Measurements from ENCODE around the gene NAA10. TPM values are rescaled to one million over a fixed set of nuclear protein-coding genes. Genes with fewer than 3 reads are reported as not detected.

NAA10 gene
- total RNA-seq, 1 experiment from 2014 or later, result 91.3 TPM

GRCh38 chrX:153948847-153949805 is 14.3 kb upstream of the NAA10 start:
- ChIA-PET CTCF (interaction anchor here (0.8 kb wide), 1 partner anchor 18 kb away, joined by 3 read pairs; no protein-coding TSS in a partner anchor), POLR2A (no interaction called here)
- no peaks in the 10 kb centered on the region for H3K4me1 Mint-ChIP-seq (ENCODE audit: low read depth, unreplicated experiment)
- Histone ChIP-seq H3K36me3 (ENCODE audit: control insufficient read depth, insufficient read depth, low read length) (no peaks in the 10 kb centered on the region; the same call in 1 of the 2 replicates), H3K9me3 (no peaks in the 10 kb centered on the region), H3K4me3 (ENCODE audit: low read depth, low read length) (no peak overlapping the region), H3K27me3 (replicated peaks; ENCODE audit: control insufficient read depth, insufficient read depth, low read length) (no peaks in the 10 kb centered on the region), H3K4me1 (no peaks in the 10 kb centered on the region)
- no peak overlapping the region for H3K27ac Mint-ChIP-seq (ENCODE audit: unreplicated experiment)
- BruUV-seq (replicated peaks), result no TSS peak
- no peak overlapping the region for H3K4me3 Mint-ChIP-seq (ENCODE audit: unreplicated experiment)
- peaks cover 71% of the 10 kb centered on the region for H3K36me3 Mint-ChIP-seq (ENCODE audit: insufficient read depth, unreplicated experiment)
- intact Hi-C loops (cut with micrococcal nuclease; ENCODE audit: unreplicated experiment), result no loop called here
- TF ChIP-seq, protein P1, sequence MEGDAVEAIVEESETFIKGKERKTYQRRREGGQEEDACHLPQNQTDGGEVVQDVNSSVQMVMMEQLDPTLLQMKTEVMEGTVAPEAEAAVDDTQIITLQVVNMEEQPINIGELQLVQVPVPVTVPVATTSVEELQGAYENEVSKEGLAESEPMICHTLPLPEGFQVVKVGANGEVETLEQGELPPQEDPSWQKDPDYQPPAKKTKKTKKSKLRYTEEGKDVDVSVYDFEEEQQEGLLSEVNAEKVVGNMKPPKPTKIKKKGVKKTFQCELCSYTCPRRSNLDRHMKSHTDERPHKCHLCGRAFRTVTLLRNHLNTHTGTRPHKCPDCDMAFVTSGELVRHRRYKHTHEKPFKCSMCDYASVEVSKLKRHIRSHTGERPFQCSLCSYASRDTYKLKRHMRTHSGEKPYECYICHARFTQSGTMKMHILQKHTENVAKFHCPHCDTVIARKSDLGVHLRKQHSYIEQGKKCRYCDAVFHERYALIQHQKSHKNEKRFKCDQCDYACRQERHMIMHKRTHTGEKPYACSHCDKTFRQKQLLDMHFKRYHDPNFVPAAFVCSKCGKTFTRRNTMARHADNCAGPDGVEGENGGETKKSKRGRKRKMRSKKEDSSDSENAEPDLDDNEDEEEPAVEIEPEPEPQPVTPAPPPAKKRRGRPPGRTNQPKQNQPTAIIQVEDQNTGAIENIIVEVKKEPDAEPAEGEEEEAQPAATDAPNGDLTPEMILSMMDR (IDR thresholded peaks at IDR 0.05; ENCODE audit: insufficient read depth in 1 of 2, low read depth in 1 of 2, low read length in 1 of 2, severe bottlenecking in 1 of 2, unreplicated experiment in 1 of 2), result no peak
- no peaks in the 10 kb centered on the region for H3K27me3 Mint-ChIP-seq (ENCODE audit: insufficient read depth, unreplicated experiment)
- H3K9me3 Mint-ChIP-seq (ENCODE audit: unreplicated experiment), result no peaks in the 10 kb centered on the region
- DNase-seq, result no peak

- no peaks in the 10 kb centered on the region for H3K4me1 ChIP-seq
Measured at GRCh38 chrX:153948002-153948466, 13.2 kb upstream of the NAA10 start.

More at GRCh38 chrX:153948002-153948466, 13.2 kb upstream of the NAA10 start:
- Mint-ChIP-seq H3K36me3 (ENCODE audit: insufficient read depth, unreplicated experiment) (peaks cover 60% of the 10 kb centered on the region), H3K4me3 (ENCODE audit: unreplicated experiment) (no peak overlapping the region), H3K9me3 (ENCODE audit: unreplicated experiment) (no peaks in the 10 kb centered on the region), H3K27ac (ENCODE audit: unreplicated experiment) (no peak overlapping the region), H3K4me1 (ENCODE audit: low read depth, unreplicated experiment) (no peaks in the 10 kb centered on the region), H3K27me3 (ENCODE audit: insufficient read depth, unreplicated experiment) (no peaks in the 10 kb centered on the region)
- ChIA-PET CTCF (interaction anchor here (2.2 kb wide), 1 partner anchor 22 kb away, joined by 37 read pairs; the partner anchor contains the start of gene ARHGAP4), POLR2A (no interaction called here)
- TF ChIP-seq, protein P1 (IDR thresholded peaks at IDR 0.05; ENCODE audit: insufficient read depth in 1 of 2, low read depth in 1 of 2, low read length in 1 of 2, severe bottlenecking in 1 of 2, unreplicated experiment in 1 of 2), result no peak
- Histone ChIP-seq H3K4me3 (ENCODE audit: low read depth, low read length) (no peak overlapping the region), H3K36me3 (ENCODE audit: control insufficient read depth, insufficient read depth, low read length) (no peaks in the 10 kb centered on the region; the same call in 1 of the 2 replicates), H3K27me3 (replicated peaks; ENCODE audit: control insufficient read depth, insufficient read depth, low read length) (no peaks in the 10 kb centered on the region), H3K9me3 (no peaks in the 10 kb centered on the region)
- no peak for DNase-seq
- TSS peak; percentile 56 for BruUV-seq (replicated peaks)
- intact Hi-C loops (cut with micrococcal nuclease; ENCODE audit: unreplicated experiment), result no loop called here
